GM18870 (cell line): ENCODE data around the gene BAD.

ENCODE experiments used
- ATAC-seq: cut with Tn5 transposase; IDR thresholded peaks from one replicate; pipeline ENCODE4 v1.9.1; 2021; ENCODE audit warnings: moderate library complexity; ENCODE audit not compliant: unreplicated experiment

The BAD gene

DNA sequence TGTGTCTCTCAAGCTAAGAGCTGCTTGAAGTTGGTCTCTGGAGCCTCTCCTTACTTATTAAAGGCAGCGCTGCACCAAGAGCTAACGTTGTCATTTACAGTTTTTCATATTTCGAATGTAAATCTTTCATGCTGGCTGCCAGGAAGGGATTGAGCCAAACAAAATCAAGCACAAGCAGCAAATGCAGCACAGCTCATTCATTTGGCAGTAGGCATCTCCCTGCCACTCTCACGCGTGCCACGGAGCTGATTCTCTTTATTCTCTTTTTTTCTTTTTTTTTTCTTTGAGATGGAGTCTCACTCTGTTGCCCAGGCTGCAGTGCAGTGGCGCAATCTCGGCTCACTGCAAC, 51.5 kb downstream of the BAD start:
- ATAC-seq = no peak

DNA sequence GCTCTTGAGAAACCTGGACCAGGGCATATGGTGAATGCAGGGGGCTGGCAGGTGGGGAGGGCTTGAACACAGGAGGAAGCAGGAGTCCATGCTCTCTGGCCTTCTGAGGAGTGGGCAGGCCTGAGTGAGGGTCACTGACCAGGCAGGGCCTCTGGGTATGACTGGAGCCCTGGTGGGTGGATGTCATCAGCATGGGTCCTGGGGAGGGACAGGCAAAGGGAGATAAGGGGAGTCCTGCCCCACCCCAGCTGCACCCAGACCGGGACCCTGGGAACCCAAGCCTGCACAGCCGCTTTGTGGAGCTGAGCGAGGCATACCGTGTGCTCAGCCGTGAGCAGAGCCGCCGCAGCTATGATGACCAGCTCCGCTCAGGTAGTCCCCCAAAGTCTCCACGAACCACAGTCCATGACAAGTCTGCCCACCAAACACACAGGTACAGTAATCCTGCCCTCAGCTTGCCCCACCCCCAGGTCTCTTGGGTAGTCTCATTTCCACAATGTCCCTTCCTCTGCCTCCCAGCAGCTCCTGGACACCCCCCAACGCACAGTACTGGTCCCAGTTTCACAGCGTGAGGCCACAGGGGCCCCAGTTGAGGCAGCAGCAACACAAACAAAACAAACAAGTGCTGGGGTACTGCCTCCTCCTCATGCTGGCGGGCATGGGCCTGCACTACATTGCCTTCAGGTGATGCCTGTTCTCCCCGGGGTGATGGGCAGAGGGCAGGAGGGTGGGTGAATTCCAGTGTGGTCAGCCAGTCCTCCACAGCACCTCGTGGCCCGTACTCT, 52.1 kb downstream of the BAD start:
- no peak for ATAC-seq

DNA sequence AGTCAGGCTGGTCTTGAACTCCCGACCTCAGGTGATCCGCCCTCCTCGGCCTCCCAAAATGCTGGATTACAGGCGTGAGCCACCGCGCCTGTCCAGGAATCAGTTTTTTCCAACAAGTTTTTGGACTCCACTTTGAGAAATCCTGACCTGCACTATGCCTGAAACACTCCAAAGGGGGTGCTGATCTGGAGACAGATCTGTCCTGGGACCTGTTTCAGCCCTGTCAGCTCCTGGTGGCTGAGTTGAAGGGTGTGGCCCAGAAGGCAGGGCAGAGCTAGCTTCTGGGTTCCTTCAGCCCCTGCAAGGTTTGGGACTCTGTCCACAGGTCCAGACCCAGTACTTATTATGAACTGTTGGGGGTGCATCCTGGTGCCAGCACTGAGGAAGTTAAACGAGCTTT, 52.9 kb downstream of the BAD start:
- no peak for ATAC-seq

DNA sequence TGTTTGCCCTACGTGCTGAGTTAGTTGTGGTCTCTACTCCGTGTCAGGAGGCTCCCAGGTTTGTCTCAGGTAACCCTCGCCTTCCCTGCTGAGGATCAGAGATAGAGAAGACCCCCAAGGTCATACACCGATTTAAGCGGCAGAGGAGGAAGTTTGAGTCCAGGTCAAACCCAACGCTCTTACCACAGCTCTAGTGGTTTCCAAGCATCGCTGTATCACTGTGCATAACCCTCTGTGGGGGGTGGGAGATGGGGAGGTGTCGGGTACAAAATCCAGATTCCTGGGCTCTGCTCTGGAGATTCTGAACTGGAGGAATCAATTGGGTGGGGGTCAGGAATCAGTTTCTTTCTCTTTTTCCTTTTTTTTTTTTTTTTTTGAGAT, 53.5 kb downstream of the BAD start:
- ATAC-seq = no peak

DNA sequence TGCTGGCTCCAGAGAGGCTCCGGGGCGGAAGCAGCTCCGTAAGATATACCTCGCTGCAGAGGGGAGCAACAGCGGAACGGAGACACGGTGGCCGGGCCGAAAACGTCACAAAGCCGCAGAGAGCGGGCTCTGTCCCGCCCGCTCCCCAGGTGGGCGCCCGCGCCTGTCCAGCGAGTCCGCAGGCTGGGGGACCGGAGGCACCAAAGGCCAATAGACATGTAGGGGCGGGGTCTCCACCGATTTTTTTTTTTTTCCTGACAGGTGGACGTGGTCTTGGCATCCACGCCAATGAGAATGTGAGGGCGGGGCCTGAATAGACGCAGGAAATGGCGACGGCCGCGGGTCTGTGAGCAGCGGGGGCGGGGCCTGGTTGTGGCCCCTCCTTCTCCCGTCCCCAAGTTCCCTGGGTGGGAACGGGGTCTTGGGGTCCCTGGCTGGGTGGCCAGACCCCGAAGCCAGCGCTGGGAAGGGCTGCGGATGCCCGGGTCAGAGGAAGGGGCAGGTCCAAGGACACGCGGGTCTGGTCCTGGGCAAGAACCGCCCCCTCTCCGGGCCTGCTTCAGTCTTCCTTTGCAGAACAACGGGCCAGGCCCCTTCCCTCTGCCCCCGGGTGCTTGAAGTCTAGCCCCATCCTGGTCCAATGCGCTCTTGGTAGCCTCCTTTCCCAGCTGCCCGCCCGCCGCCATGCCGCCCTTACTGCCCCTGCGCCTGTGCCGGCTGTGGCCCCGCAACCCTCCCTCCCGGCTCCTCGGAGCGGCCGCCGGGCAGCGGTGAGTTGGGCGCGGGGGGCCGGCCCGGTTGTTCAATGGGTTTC, 54.1 kb downstream of the BAD start, which contains the start of gene DNAJC4:
DNAJC4 (plus strand) TSS at position 378 of the 814 bp plus-strand sequence; CDS start at position 685, 307 bp downstream.
- ATAC-seq = peak; percentile 43

DNA sequence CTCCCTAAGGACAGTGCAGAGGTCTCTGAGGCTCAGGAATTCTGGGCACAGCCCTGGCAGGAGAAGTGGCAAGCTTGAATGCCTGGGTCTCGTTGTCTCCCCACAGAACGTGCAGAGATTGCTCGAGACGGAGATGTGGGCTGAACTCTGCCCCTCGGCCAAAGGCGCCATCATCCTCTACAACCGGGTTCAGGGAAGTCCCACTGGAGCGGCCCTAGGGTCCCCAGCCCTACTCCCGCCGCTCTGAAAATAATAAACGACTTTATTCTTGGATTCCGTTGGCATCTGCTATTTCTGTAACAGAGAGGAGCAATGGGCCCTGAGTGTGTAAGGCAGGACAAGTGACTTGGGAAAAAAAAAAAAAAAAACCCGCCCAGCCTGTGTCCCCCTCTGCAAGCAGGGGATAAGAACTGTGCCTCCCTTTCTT, 54.7 kb downstream of the BAD start:
- ATAC-seq = no peak

DNA sequence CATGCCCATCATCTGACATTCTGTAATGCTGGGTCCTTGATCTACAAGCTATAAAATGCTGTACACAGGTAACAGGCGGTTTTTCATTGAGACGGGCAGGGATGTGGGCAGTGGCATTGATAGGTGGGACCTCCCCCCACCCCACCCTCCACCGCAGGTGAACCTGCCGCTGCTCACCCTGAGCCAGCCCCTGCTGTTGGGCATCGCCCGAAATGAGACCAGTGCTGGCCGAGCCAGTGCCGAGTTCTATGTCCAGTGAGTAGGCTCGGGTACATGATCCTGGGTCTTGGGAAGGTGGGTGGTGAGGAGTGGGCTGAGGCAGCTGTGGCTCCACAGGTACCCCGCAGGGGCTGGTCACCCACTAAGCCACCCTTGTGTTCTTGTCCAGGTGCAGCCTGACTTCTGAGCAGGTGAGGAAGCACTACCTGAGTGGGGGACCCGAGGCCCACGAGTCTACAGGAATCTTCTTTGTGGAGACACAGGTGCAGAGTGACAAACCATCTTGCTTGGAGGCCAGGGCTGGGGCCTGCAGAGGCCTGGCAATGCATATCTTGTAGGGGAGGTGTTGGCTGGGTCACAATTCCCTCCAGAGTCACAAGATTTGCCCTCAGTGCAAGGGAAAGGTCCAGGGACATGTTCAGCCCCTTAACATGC, 55.2 kb downstream of the BAD start:
- no peak for ATAC-seq

DNA sequence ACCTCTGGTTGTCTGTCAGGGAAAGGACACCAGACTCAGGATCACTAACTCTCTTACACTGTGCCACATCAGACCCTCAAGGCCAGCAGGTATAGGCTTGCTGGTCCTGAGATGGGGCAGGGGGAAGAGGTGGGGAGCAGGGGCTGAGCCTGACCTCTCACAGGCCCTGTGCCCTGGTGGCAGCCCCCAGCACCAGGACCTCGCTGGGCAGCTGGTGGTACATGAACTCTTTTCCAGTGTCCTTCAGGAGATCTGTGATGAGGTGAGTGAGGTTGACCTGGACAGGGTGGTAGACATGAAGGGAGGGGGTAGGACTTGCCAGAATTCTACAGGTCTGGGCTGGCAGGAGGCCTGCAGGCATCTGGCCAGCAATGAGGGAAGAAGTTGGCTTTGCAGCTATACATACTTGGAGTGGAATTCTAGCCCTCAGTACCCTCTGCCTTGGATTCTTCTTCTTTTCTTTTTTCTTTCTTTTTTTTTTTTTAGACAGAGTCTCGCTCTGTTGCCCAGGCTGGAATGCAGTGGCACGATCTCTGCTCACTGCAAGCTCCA, 57.0 kb downstream of the BAD start:
- ATAC-seq = no peak

DNA sequence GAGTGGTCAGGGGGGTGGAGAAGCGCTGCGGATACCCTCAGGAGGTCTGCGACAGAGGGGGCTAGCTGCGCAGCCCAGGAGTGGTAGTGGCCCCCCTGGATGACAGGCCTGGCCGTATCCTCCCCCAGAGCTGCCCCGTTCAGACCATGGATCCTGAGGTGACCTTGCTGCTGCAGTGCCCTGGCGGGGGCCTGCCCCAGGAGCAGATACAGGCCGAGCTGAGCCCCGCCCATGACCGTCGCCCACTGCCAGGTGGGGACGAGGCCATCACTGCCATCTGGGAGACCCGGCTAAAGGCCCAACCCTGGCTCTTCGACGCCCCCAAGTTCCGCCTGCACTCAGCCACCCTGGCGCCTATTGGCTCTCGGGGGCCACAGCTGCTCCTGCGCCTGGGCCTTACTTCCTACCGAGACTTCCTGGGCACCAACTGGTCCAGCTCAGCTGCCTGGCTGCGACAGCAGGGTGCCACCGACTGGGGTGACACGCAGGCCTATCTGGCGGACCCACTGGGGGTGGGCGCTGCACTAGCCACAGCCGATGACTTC, 57.9 kb downstream of the BAD start:
- no peak for ATAC-seq

DNA sequence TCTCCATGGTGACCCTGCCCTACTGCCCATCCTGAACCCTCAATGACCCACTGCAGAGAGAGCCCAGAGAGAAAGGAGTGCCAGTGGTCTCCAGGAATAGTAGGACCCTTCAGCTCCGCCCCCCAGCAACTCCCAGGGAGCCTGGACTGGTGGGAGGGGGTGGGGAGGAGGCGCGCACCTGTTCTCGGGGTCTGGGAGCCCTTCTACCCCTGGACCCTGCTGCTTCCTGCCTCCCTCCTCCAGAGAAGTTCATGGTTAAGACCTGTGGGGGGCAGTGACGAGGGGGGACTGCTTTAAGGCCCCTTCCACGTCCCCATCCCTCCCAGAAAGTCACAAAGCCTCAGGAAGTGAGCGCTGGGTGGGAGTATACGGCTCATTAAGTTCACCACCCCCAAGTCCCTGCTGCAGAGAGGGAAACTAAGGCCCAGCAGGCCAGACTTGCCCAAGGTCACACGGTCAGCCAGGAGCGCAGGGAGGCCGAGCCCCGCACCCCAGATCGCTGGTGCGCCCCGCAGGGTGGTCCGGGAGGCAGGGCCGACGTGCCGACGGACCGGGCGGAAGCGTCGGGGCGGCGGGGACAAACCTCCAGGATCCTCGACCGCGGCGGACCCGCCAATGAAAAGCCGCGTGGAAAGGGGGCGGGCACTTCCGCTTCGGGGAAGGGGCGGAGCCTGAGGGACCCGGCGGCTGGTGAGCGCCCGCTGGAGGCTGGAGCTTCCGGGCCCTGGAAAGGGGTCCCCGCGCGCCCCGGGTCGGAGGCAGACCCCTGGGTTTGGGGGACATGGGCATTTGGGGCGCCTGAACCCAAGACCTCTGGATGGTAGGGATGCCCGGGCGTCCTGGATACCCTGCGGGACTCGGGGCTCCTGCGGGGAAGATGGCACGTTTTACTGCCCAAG, 58.6 kb downstream of the BAD start, which contains the start of the genes NUDT22 and TRPT1:
NUDT22 (plus strand) TSS at position 667 of the 899 bp plus-strand sequence. CDS start 379 bp downstream, outside the sequence.
TRPT1 (minus strand) TSS at position 579 of the 899 bp plus-strand sequence; CDS start at position 253, 326 bp downstream.
- no peak for ATAC-seq

DNA sequence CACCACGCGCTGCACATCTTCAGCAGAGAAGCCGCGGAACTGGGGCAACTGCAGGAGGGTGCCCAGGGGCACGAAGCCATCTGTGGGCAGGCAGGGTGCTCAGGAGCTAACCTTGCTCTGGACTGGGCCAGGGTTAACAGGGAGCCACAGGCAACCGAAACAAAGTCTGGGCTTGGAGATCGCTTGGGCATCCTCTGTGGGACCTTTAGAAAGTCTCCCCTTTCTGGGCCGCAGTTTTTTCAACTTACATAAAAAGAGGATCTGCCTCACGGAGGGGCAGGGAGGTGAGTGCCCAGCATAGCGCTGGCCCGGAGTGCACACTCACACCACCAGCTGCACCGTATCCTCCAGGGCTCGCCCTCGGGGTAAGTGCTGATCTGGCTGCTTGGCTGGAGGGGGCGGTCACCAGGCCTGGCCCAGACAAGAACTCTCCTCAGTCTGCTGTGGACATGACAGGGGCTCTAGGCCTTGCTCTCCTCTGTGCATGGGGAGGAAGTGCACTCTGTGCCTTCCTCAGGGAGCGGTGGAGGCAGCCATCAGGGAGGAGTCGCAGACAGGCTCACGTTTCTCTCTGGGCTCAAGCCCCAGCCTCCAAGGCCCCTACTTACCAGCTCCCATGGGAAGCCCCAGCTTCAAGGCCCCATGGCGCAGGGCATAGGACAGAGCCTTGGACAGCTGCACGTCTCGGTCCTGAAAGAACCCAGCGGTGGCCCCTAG, 59.4 kb downstream of the BAD start:
- no peak for ATAC-seq

DNA sequence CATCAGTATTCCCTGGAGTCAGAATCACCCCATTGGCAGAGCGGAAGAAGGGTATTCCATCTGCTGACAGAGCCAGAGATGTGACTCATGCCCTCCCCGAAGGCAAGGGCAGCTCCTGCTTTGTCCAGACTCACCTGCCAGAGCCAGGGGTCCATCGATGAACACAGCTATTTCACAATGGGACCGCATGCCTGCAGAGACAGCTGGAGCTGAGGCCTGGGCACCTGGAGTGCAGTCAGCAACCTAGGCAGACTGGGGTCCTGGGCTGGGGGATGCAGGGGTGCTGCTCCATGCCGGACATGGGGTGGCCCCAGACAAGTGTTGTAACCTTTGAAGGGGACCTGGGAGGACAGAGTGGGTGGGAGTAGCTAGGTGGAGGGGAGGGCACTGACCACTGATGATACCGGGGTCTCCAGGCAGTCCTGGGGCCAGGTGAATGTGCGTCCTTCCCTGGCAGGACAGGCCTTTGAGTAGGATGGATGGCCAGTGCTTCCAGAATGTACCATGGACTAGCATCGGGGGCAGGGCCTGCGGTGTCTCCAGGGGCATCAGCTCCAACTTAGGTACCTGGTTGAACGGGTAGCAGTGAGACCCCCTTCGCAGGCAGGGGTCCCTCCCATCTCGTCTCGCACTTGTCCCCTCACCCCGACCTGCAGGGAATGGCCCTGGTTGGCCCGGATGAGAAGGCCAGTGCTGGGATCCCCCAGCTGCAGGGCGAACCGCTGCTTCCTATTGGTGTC, 60.1 kb downstream of the BAD start:
- ATAC-seq = no peak

DNA sequence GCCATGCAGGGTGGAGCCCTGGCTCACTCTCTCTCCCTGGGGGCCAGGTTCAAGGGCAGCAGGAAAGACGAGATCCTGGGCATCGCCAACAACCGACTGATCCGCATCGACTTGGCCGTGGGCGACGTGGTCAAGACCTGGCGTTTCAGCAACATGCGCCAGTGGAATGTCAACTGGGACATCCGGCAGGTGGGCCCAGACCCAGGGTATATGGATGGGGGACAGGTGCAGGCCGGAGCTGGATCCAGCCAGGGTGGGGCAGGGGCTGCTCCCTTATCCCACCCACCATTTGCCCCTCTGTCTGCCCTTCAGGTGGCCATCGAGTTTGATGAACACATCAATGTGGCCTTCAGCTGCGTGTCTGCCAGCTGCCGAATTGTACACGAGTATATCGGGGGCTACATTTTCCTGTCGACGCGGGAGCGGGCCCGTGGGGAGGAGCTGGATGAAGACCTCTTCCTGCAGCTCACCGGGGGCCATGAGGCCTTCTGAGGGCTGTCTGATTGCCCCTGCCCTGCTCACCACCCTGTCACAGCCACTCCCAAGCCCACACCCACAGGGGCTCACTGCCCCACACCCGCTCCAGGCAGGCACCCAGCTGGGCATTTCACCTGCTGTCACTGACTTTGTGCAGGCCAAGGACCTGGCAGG, 61.3 kb downstream of the BAD start:
- ATAC-seq = no peak

DNA sequence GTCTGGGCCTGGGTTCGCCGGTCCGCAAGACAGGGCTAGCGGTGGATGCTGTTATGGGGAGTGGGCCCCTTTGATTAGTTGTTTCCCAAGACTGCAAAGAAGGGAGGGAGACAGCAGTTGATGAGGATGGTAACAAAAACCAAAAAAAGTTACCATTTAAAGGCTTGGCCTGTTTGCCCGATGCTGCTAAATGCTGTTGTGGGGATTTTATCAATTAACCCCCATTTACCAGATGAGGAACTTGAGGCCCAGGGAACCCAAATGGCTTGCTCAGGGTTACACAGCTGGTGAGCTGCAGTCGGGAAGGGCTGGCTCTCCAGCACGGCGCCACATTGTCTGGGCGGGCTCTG, 61.8 kb downstream of the BAD start:
- no peak for ATAC-seq

DNA sequence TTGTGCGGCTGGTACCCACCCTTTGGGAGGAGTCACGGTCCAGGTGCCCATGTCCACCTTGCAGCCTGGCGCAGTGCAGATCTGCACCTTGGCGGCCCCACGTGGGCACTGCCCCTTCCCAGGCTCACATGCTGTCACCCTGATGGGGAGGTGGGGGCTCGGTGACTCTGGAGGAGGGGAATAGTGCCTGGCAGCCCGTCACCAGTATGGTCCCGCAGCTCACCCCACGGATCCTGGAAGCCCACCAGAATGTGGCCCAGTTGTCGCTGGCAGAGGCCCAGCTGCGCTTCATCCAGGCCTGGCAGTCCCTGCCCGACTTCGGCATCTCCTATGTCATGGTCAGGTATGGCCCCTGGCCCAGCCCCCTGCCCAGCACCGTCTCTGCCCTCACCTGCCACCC, 63.7 kb downstream of the BAD start:
- no peak for ATAC-seq

DNA sequence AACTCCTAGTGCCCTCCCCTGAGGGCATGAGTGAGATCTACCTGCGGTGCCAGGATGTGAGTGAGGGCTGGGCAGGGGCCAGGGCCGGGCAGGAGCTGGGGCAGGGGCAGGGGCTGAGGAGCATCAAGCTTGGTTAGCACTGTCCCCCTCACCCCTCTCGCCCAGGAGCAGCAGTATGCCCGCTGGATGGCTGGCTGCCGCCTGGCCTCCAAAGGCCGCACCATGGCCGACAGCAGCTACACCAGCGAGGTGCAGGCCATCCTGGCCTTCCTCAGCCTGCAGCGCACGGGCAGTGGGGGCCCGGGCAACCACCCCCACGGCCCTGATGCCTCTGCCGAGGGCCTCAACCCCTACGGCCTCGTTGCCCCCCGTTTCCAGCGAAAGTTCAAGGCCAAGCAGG, 64.2 kb downstream of the BAD start:
- no peak for ATAC-seq
